Measurements from ENCODE around the gene SLC6A8. TPM values are rescaled to one million over a fixed set of nuclear protein-coding genes. Genes with fewer than 3 reads are reported as not detected.
"Not testable (repeated sequence)": the region's sequence is repeated elsewhere in the genome, so short reads cannot be mapped to it uniquely, and the experiment has no call there.

SLC6A8 gene
- total RNA-seq, 1 experiment from 2014 or later: 27.4 TPM

- Mint-ChIP-seq H3K4me3 (ENCODE audit: low read depth, unreplicated experiment) (no peak overlapping the region), H3K27me3 (ENCODE audit: unreplicated experiment) (no peaks in the 10 kb centered on the region), H3K9me3 (ENCODE audit: low read depth, unreplicated experiment) (no peaks in the 10 kb centered on the region), H3K27ac (ENCODE audit: unreplicated experiment) (no peak overlapping the region), H3K4me1 (ENCODE audit: low read depth, unreplicated experiment) (no peaks in the 10 kb centered on the region), H3K36me3 (ENCODE audit: insufficient read depth, unreplicated experiment) (no peaks in the 10 kb centered on the region)
- CTCF ChIA-PET: no interaction called here
- TF ChIP-seq CTCF (IDR thresholded peaks at IDR 0.05; ENCODE audit: unreplicated experiment): no peak
- no TSS peak for BruUV-seq (replicated peaks)
- no peak for DNase-seq
- intact Hi-C loops (cut with micrococcal nuclease; ENCODE audit: unreplicated experiment): no loop called here
Measured at GRCh38 chrX:153740631-153741222, 53.0 kb downstream of the SLC6A8 start.

- no peaks in the 10 kb centered on the region for H3K4me1 Mint-ChIP-seq (ENCODE audit: low read depth, unreplicated experiment)
- H3K27ac Mint-ChIP-seq (ENCODE audit: unreplicated experiment): no peak overlapping the region
- DNase-seq: no peak
Measured at GRCh38 chrX:153741446-153741845, 53.7 kb downstream of the SLC6A8 start.

GRCh38 chrX:153742111-153742510, 54.4 kb downstream of the SLC6A8 start:
- H3K4me1 Mint-ChIP-seq (ENCODE audit: low read depth, unreplicated experiment); intact Hi-C loops (cut with micrococcal nuclease; ENCODE audit: unreplicated experiment); CTCF ChIA-PET; H3K27ac Mint-ChIP-seq (ENCODE audit: unreplicated experiment); H3K4me3 Mint-ChIP-seq (ENCODE audit: low read depth, unreplicated experiment); BruUV-seq (replicated peaks); H3K9me3 Mint-ChIP-seq (ENCODE audit: low read depth, unreplicated experiment); DNase-seq; H3K27me3 Mint-ChIP-seq (ENCODE audit: unreplicated experiment); H3K36me3 Mint-ChIP-seq (ENCODE audit: insufficient read depth, unreplicated experiment): not testable (repeated sequence)

More at GRCh38 chrX:153741446-153741845, 53.7 kb downstream of the SLC6A8 start:
- BruUV-seq (replicated peaks): no TSS peak
- Mint-ChIP-seq H3K27me3 (ENCODE audit: unreplicated experiment) (no peaks in the 10 kb centered on the region), H3K4me3 (ENCODE audit: low read depth, unreplicated experiment) (no peak overlapping the region), H3K36me3 (ENCODE audit: insufficient read depth, unreplicated experiment) (no peaks in the 10 kb centered on the region), H3K9me3 (ENCODE audit: low read depth, unreplicated experiment) (no peaks in the 10 kb centered on the region)
- CTCF ChIA-PET: no interaction called here
- TF ChIP-seq CTCF (IDR thresholded peaks at IDR 0.05; ENCODE audit: unreplicated experiment): no peak
- intact Hi-C loops (cut with micrococcal nuclease; ENCODE audit: unreplicated experiment): no loop called here

- DNase-seq; intact Hi-C loops (cut with micrococcal nuclease; ENCODE audit: unreplicated experiment); H3K4me1 Mint-ChIP-seq (ENCODE audit: low read depth, unreplicated experiment); H3K27me3 Mint-ChIP-seq (ENCODE audit: unreplicated experiment); BruUV-seq (replicated peaks); H3K9me3 Mint-ChIP-seq (ENCODE audit: low read depth, unreplicated experiment); H3K4me3 Mint-ChIP-seq (ENCODE audit: low read depth, unreplicated experiment); H3K36me3 Mint-ChIP-seq (ENCODE audit: insufficient read depth, unreplicated experiment); H3K27ac Mint-ChIP-seq (ENCODE audit: unreplicated experiment); CTCF ChIA-PET: not testable (repeated sequence)
Measured at GRCh38 chrX:153742796-153743467, 55.2 kb downstream of the SLC6A8 start.

- intact Hi-C loops (cut with micrococcal nuclease; ENCODE audit: unreplicated experiment); H3K4me3 Mint-ChIP-seq (ENCODE audit: low read depth, unreplicated experiment); H3K27ac Mint-ChIP-seq (ENCODE audit: unreplicated experiment); H3K27me3 Mint-ChIP-seq (ENCODE audit: unreplicated experiment); H3K9me3 Mint-ChIP-seq (ENCODE audit: low read depth, unreplicated experiment); BruUV-seq (replicated peaks); H3K36me3 Mint-ChIP-seq (ENCODE audit: insufficient read depth, unreplicated experiment); H3K4me1 Mint-ChIP-seq (ENCODE audit: low read depth, unreplicated experiment); CTCF ChIA-PET; DNase-seq: not testable (repeated sequence)
Measured at GRCh38 chrX:153743468-153744209, 55.9 kb downstream of the SLC6A8 start.

Data from Calu3 (cell line).